K562 (cell line): Measurements from ENCODE around the gene DIS3L2. TPM values are rescaled to one million over a fixed set of nuclear protein-coding genes. Genes with fewer than 3 reads are reported as not detected.

ENCODE experiments used
- ATAC-seq: fragments of 200-7000 bp; cut with Tn5 transposase; 3 replicates; pipeline ENCODE4 v1.9.1; 2020; ENCODE audit warnings: moderate library complexity
- BruUV-seq: library from RNA; stranded (reverse); fragments of 400-500 nt; replicated peaks from 2 replicates; lab custom pipeline; 2021; lab: Mats Ljungman, UMichigan
- CTCF ChIA-PET: fragments of 300-600 bp; formaldehyde crosslinking; extraction: SDS; loops from one replicate; lab custom pipeline; 2021; ENCODE audit warnings: low intra/inter-chr PET ratio; lab: Yijun Ruan, JAX
- POLR2A ChIA-PET: fragments of 300-600, 350-650 bp; sonication (Branson Sonifier 250); formaldehyde crosslinking; extraction: SDS; loops from one replicate; lab custom pipeline; 2021; ENCODE audit warnings: antibody characterized with exemption, inconsistent platforms; lab: Yijun Ruan, JAX
- DNase-seq, 4 experiments: peaks; one replicate each; pipeline versions ENCODE4 v3.0.0 to v3.0.0-alpha.2; 2011 to 2018; ENCODE audit warnings: low spot score in 3 of 4, mixed read lengths in 3 of 4; ENCODE audit errors: extremely low read depth in 1 of 4
- FAIRE-seq: peaks from 2 replicates; lab custom pipeline; 2011; peaks lifted over from hg19 to GRCh38; lab: Jason Lieb, UNC
- H2AFZ ChIP-seq: 2 replicates; pipeline ENCODE4 v1.6.0; 2011; ENCODE audit warnings: low read depth, low read length, control low read depth, inconsistent platforms
- H3K27ac ChIP-seq: fragments of 200-600 bp; 3 replicates; pipeline ENCODE4 v1.8.0; 2011; ENCODE audit warnings: low read depth, mild to moderate bottlenecking, control low read depth, inconsistent platforms, low read length, moderate library complexity, mixed read lengths; ENCODE audit errors: extremely low read depth
- H3K27me3 ChIP-seq, 2 experiments: fragments of 300-600 bp in 1 of 2; 2 replicates in 1 of 2; 3 replicates in 1 of 2; pipeline versions ENCODE4 v1.6.0 to v1.8.0; 2011; ENCODE audit warnings: inconsistent platforms in 2 of 2, low read length in 2 of 2, mild to moderate bottlenecking in 1 of 2, mixed read lengths in 1 of 2, moderate library complexity in 1 of 2; ENCODE audit not compliant: control insufficient read depth in 2 of 2, insufficient read depth in 2 of 2
- H3K36me3 ChIP-seq: fragments of 300-600 bp; 3 replicates; pipeline ENCODE4 v1.8.0; 2011; ENCODE audit warnings: mild to moderate bottlenecking, low read length, inconsistent platforms; ENCODE audit not compliant: control insufficient read depth, insufficient read depth
- H3K4me1 ChIP-seq, 2 experiments: fragments of 200-600 bp in 1 of 2; replicated peaks in 1 of 2; 2 replicates in 1 of 2; 3 replicates in 1 of 2; pipeline versions ENCODE4 v1.5.1 to v1.8.0; 2011; ENCODE audit warnings: inconsistent platforms in 2 of 2, low read length in 2 of 2, mild to moderate bottlenecking in 1 of 2, mixed read lengths in 1 of 2, moderate library complexity in 1 of 2; ENCODE audit not compliant: control insufficient read depth in 2 of 2, insufficient read depth in 2 of 2
- H3K4me2 ChIP-seq: 2 replicates; pipeline ENCODE4 v1.6.1; 2011; ENCODE audit warnings: low read length, control low read depth, inconsistent platforms, mixed read lengths; ENCODE audit not compliant: insufficient read depth
- H3K4me3 ChIP-seq: fragments of 200-600 bp; sonication (generic), shearing (Covaris generic); 2 replicates; pipeline ENCODE4 v1.5.1; 2016; ENCODE audit warnings: control low read depth, inconsistent platforms
- H3K79me2 ChIP-seq: fragments of 200-600 bp; 3 replicates; pipeline ENCODE4 v1.8.0; 2011; ENCODE audit warnings: low read length, inconsistent platforms; ENCODE audit not compliant: control insufficient read depth, insufficient read depth
- H3K9ac ChIP-seq, 2 experiments: 2 replicates each; pipeline versions ENCODE4 v1.6.0 to v1.6.1; 2011; ENCODE audit warnings: low read depth in 2 of 2, low read length in 2 of 2, control low read depth in 1 of 2, inconsistent platforms in 1 of 2, mild to moderate bottlenecking in 1 of 2, mixed read lengths in 1 of 2; ENCODE audit not compliant: insufficient read depth in 1 of 2
- H3K9me1 ChIP-seq: one replicate; pipeline ENCODE4 v1.6.0; 2011; ENCODE audit warnings: inconsistent platforms, mild to moderate bottlenecking, low read length, moderate library complexity; ENCODE audit not compliant: control insufficient read depth, insufficient read depth
- H3K9me3 ChIP-seq: replicated peaks from 2 replicates; pipeline ENCODE4 v1.5.1; 2011; ENCODE audit warnings: low read depth, low read length, inconsistent platforms; ENCODE audit not compliant: control insufficient read depth, insufficient read depth
- H4K20me1 ChIP-seq: replicated peaks from 2 replicates; pipeline ENCODE4 v1.6.1; 2011; ENCODE audit warnings: low read length, inconsistent platforms, mixed read lengths; ENCODE audit not compliant: control insufficient read depth, insufficient read depth
- CCAR2 ChIP-seq: fragments of 200-400 bp; formaldehyde crosslinking; IDR thresholded peaks from 2 replicates; pipeline ENCODE4 v1.6.1; 2017; ENCODE audit warnings: mild to moderate bottlenecking, low read depth, low read length
- DNMT1 ChIP-seq: fragments of 450-650 bp; IDR thresholded peaks from 2 replicates; pipeline ENCODE4 v1.6.1; 2016; ENCODE audit warnings: antibody characterized with exemption, mild to moderate bottlenecking
- KDM2B ChIP-seq: fragments of 250-450 bp; sonication (Bioruptor Pico); IDR thresholded peaks from 2 replicates; pipeline ENCODE4 v1.8.0; 2021; ENCODE audit warnings: mild to moderate bottlenecking, moderate library complexity
- POLR2A ChIP-seq: fragments of 450-650 bp; conservative IDR thresholded peaks from 2 replicates; pipeline ENCODE4 v1.6.1; 2016
- POLR3A ChIP-seq: IDR thresholded peaks from 2 replicates; pipeline ENCODE4 v1.6.1; 2011; ENCODE audit warnings: borderline replicate concordance, mild to moderate bottlenecking, moderate library complexity; ENCODE audit not compliant: insufficient read length, insufficient read depth; ENCODE audit errors: extremely low read depth
- TOE1 ChIP-seq, 2 experiments: fragments of 450-650 bp in 1 of 2; sonication (generic) in 1 of 2; formaldehyde crosslinking in 1 of 2; IDR thresholded peaks; 2 replicates each; pipeline versions ENCODE4 v1.7.1 to v1.8.0; 2016 to 2022; ENCODE audit warnings: borderline replicate concordance in 2 of 2, mild to moderate bottlenecking in 2 of 2, antibody characterized with exemption in 1 of 2, inconsistent platforms in 1 of 2, low read depth in 1 of 2, missing genetic modification reagents in 1 of 2, moderate library complexity in 1 of 2
- YY1 ChIP-seq, 3 experiments: IDR thresholded peaks; 2 replicates each; pipeline ENCODE4 v1.6.1; 2011; ENCODE audit warnings: low read length in 2 of 3, mild to moderate bottlenecking in 2 of 3, moderate library complexity in 2 of 3, borderline replicate concordance in 1 of 3, control low read depth in 1 of 3, low read depth in 1 of 3; ENCODE audit not compliant: insufficient read depth in 3 of 3, insufficient replicate concordance in 2 of 3, control insufficient read depth in 1 of 3, insufficient read length in 1 of 3; ENCODE audit errors: extremely low read depth in 1 of 3
- ZNF174 ChIP-seq: fragments of 250-450 bp; sonication (Bioruptor Pico); IDR thresholded peaks from 2 replicates; pipeline ENCODE4 v1.4.0; 2020; ENCODE audit warnings: mild to moderate bottlenecking
- WGBS: fragments of 100-300 bp; shearing (Covaris generic); methylation state at CpG from one replicate; pipeline ENCODE4 v1.1.6; 2016; ENCODE audit warnings: low coverage, mixed read lengths; ENCODE audit not compliant: insufficient coverage; ENCODE audit errors: missing lambda C conversion rate; 5-methylcytosine and 5-hydroxymethylcytosine counted together
- in situ Hi-C: fragments of 300-500 bp; cut with MboI; formaldehyde crosslinking; loops from 4 replicates; pipeline ENCODE4 v1.15.0; 2018; ENCODE audit warnings: inconsistent platforms, mixed read lengths
- intact Hi-C: fragments of 100-400 bp; cut with micrococcal nuclease; formaldehyde crosslinking; loops from 2 replicates; pipeline ENCODE4 v1.14.2; 2022
- polyA plus RNA-seq, 8 experiments: library from polyadenylated mRNA; depleted of rRNA in 4 of 8; stranded (reverse) in 5 of 8; unstranded in 3 of 8; fragments of >200 nt; fragmentation: Nextera tagmentation in 2 of 8; fragmentation: Illumina TruSeq in 1 of 8; extraction: Ambion mirVana in 2 of 8; extraction: Trizol in 1 of 8; gene quantifications; 2 replicates each; pipeline versions ENCODE4 v1.2.1 to v1.2.3, GENCODE V29; 2011 to 2014; ENCODE audit warnings: inconsistent platforms in 1 of 8, missing spikeins in 1 of 8
- total RNA-seq, 7 experiments: library from RNA; depleted of rRNA in 6 of 7; stranded (reverse); fragments of >200 nt in 6 of 7; fragmentation: Illumina TruSeq in 2 of 7; extraction: Trizol in 2 of 7; gene quantifications; 2 replicates each; pipeline versions ENCODE4 v1.2.1 to v1.2.3, GENCODE V29; 2011 to 2021; ENCODE audit warnings: low replicate concordance in 1 of 7
- TF ChIP-seq, protein P1 (sequence below): fragments of 250-450 bp; sonication (Bioruptor Pico); IDR thresholded peaks from 2 replicates; pipeline ENCODE4 v1.4.0; 2020
- TF ChIP-seq, protein P2 (sequence below): sonication (generic); formaldehyde crosslinking; IDR thresholded peaks from 2 replicates; pipeline ENCODE4 v1.8.1; 2023; ENCODE audit warnings: mild to moderate bottlenecking, missing genetic modification reagents

The DIS3L2 gene
- total and polyA plus RNA-seq, 9 of the 15 experiments (the other 6 are each of a cell fraction or from before 2014, with no cell fraction given) = 1.5 to 19.2 (median 11.2) TPM

DNA sequence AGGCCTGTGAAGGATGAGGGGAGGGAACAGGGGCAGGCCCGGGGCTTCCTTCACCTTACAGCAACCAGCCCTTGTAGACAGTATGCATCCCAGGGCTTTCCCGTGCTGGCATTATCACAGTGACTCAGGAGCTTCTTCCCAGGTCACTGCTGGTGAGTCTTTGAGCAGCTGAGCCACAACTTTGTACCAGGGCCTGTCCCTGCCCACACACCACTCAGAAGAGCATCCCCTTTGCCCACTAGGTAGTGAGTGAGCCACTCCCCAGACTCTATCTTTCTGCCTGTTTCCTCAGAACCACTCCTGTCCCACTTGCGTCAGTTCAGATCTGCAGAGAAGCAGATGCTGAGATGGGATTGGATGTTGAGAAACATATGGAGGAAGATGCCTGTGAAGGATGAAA is 347.5 kb downstream of the DIS3L2 start (continued):
- TF ChIP-seq, protein P1, sequence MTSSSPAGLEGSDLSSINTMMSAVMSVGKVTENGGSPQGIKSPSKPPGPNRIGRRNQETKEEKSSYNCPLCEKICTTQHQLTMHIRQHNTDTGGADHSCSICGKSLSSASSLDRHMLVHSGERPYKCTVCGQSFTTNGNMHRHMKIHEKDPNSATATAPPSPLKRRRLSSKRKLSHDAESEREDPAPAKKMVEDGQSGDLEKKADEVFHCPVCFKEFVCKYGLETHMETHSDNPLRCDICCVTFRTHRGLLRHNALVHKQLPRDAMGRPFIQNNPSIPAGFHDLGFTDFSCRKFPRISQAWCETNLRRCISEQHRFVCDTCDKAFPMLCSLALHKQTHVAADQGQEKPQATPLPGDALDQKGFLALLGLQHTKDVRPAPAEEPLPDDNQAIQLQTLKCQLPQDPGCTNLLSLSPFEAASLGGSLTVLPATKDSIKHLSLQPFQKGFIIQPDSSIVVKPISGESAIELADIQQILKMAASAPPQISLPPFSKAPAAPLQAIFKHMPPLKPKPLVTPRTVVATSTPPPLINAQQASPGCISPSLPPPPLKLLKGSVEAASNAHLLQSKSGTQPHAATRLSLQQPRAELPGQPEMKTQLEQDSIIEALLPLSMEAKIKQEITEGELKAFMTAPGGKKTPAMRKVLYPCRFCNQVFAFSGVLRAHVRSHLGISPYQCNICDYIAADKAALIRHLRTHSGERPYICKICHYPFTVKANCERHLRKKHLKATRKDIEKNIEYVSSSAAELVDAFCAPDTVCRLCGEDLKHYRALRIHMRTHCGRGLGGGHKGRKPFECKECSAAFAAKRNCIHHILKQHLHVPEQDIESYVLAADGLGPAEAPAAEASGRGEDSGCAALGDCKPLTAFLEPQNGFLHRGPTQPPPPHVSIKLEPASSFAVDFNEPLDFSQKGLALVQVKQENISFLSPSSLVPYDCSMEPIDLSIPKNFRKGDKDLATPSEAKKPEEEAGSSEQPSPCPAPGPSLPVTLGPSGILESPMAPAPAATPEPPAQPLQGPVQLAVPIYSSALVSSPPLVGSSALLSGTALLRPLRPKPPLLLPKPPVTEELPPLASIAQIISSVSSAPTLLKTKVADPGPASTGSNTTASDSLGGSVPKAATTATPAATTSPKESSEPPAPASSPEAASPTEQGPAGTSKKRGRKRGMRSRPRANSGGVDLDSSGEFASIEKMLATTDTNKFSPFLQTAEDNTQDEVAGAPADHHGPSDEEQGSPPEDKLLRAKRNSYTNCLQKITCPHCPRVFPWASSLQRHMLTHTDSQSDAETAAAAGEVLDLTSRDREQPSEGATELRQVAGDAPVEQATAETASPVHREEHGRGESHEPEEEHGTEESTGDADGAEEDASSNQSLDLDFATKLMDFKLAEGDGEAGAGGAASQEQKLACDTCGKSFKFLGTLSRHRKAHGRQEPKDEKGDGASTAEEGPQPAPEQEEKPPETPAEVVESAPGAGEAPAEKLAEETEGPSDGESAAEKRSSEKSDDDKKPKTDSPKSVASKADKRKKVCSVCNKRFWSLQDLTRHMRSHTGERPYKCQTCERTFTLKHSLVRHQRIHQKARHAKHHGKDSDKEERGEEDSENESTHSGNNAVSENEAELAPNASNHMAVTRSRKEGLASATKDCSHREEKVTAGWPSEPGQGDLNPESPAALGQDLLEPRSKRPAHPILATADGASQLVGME (CRISPR knock-in tag) = no peak
- TF ChIP-seq, protein P2, sequence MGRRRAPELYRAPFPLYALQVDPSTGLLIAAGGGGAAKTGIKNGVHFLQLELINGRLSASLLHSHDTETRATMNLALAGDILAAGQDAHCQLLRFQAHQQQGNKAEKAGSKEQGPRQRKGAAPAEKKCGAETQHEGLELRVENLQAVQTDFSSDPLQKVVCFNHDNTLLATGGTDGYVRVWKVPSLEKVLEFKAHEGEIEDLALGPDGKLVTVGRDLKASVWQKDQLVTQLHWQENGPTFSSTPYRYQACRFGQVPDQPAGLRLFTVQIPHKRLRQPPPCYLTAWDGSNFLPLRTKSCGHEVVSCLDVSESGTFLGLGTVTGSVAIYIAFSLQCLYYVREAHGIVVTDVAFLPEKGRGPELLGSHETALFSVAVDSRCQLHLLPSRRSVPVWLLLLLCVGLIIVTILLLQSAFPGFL (CRISPR knock-in tag) = no peak

DNA sequence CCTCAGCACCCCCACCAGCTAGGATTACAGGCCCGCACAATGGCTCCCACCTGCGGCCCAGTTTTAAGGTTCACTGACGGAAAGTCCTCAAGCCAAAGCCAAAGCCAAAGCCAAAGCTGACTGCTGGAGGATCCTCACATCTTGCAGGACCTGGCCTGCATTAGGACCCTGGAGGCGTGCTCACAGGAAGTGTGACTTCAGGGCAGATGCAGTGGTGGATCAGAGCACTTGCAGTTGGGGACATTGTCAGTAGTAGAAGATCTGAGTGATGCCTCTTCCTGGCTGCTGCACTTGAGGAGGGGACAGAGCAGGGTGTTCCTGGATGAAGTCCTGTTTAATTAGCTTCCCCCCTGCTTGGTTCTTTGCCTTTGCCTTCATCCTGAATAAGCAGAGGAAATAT is 348.1 kb downstream of the DIS3L2 start:
- no peaks in the 10 kb centered on the region for H3K9me3 ChIP-seq
- H3K4me3 ChIP-seq = no peak overlapping the region
- in situ Hi-C loops = no loop called here
- CTCF ChIA-PET = no interaction called here
- no peak overlapping the region for H3K4me2 ChIP-seq
- no peaks in the 10 kb centered on the region for H4K20me1 ChIP-seq
- H3K4me1 ChIP-seq = no peaks in the 10 kb centered on the region; a peak in 1 of 5 replicates
- H3K27me3 ChIP-seq = no peaks in the 10 kb centered on the region
- no peak overlapping the region for H3K27ac ChIP-seq
- no peaks in the 10 kb centered on the region for H3K9me1 ChIP-seq
- no peak overlapping the region for H2AFZ ChIP-seq
- POLR2A ChIA-PET = no interaction called here
- no TSS peak for BruUV-seq
- intact Hi-C loops = no loop called here
- ATAC-seq (no peak), DNase-seq (no peak), FAIRE-seq (no peak)
- no peak overlapping the region for H3K9ac ChIP-seq
- H3K79me2 ChIP-seq = no peaks in the 10 kb centered on the region
- WGBS = 94% methylated on average over 4 of the region's 4 CpGs
- no peaks in the 10 kb centered on the region; the same call in 2 of the 3 replicates for H3K36me3 ChIP-seq
- TF ChIP-seq TOE1 (IDR thresholded peaks at IDR 0.05; ENCODE audit: borderline replicate concordance) = no peak
- TF ChIP-seq TOE1 (CRISPR knock-in tag; IDR thresholded peaks at IDR 0.05; ENCODE audit: borderline replicate concordance, low read depth) = no peak
- no peak for TF ChIP-seq POLR3A
- no peak for TF ChIP-seq ZNF174 (CRISPR knock-in tag)
- TF ChIP-seq KDM2B (CRISPR knock-in tag) = no peak
- TF ChIP-seq YY1 (IDR thresholded peaks at IDR 0.05; ENCODE audit: borderline replicate concordance in 1 of 3, control insufficient read depth in 1 of 3, extremely low read depth in 1 of 3, insufficient read depth in 3 of 3, insufficient read length in 1 of 3, insufficient replicate concordance in 2 of 3, low read depth in 1 of 3, low read length in 2 of 3) = no peak
- TF ChIP-seq DNMT1 = no peak
- no peak for TF ChIP-seq POLR2A
- no peak for TF ChIP-seq CCAR2
